Measurements from ENCODE around the gene CD3E. TPM values are rescaled to one million over a fixed set of nuclear protein-coding genes. Genes with fewer than 3 reads are reported as not detected.

CD3E gene
- polyA plus RNA-seq, 4 donors = 5.9 to 13.8 (median 7.1) TPM

DNA sequence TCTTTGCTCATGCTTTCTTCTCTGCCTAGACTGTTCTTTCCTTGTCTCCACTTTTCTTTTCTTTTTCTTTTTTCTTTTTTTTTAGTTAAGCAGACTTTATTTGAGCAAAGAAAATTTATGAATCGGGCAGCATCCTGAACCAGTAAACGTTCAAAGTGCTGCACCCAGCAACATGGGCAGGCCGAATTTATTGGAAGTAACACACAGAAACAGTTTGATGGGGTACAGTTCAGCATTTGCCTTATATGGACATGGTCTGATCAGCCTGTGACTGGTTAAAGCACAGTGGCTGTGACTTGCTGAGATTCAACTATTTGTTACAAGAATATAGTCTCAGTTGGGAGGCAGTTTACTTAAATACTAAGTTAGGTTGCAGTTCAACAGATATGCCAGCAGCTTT lies 16.0 kb downstream of the CD3E start:
- 81 to 96% (median 85%) methylated on average over 3 of the region's 3 CpGs for WGBS, 3 donors
- H3K4me1 ChIP-seq (ENCODE audit: control insufficient read depth in 3 of 3, insufficient read depth in 2 of 3, low read depth in 1 of 3, low read length in 2 of 3) = peaks cover 0 to 18% (median 6%) of the 10 kb centered on the region in 3 donors
- H3K36me3 ChIP-seq (ENCODE audit: control insufficient read depth in 3 of 3, insufficient read depth in 2 of 3, low read depth in 1 of 3, low read length in 3 of 3) = no peaks in the 10 kb centered on the region
- FAIRE-seq = no peak
- no peak overlapping the region for H3K27ac ChIP-seq (ENCODE audit: low read depth in 1 of 3, low read length in 2 of 3)
- no peak for DNase-seq
- H3K9me3 ChIP-seq (ENCODE audit: control insufficient read depth in 2 of 2, insufficient read depth in 1 of 2, low read depth in 1 of 2, low read length in 1 of 2) = no peaks in the 10 kb centered on the region
- H3K4me3 ChIP-seq (ENCODE audit: low read depth in 1 of 3, low read length in 3 of 3) = no peak overlapping the region
- H3K27me3 ChIP-seq (ENCODE audit: control insufficient read depth in 3 of 3, insufficient read depth in 3 of 3, low read length in 3 of 3) = no peaks in the 10 kb centered on the region

DNA sequence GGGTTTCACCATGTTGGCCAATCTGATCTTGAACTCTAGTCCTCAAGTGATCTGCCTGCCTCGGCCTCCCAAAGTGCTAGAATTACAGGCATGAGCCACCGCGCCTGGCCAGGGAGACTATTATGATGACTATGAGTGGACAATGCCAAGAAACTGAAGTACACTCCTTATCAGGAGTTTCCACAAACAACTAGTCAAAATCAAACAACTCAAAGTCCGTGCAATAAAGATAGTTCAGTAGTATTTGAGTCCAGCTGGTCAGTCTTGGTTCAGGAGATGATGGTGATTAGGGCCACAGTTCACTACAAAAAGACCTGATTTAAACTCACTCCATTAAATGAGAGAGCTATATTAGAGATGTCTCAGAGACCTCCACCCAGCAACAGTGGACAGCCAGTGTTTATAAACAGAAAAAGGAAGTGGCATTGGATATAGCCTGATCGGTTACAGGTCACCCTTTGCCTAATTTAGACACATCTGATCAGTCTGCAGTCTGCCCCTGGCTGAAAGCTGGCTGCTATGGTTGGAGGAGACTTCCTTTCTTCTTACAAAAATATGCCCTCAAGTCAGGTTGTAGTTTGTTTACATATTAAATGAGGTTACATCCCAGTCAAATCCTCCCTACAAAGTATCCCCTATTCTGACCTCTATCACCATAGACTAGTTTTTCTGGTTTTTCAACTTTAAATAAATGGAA lies 17.0 kb downstream of the CD3E start:
- DNase-seq (peak; percentile 66 to 91), FAIRE-seq (no peak)
- no peaks in the 10 kb centered on the region for H3K36me3 ChIP-seq (ENCODE audit: control insufficient read depth in 3 of 3, insufficient read depth in 2 of 3, low read depth in 1 of 3, low read length in 3 of 3)
- H3K27ac ChIP-seq (ENCODE audit: low read depth in 1 of 3, low read length in 2 of 3) = peak overlapping the region in 1 of 3 donors; percentile 46
- WGBS, 3 donors = 15 to 47% (median 23%) methylated on average over 5 of the region's 5 CpGs
- H3K4me1 ChIP-seq (ENCODE audit: control insufficient read depth in 3 of 3, insufficient read depth in 2 of 3, low read depth in 1 of 3, low read length in 2 of 3) = peaks cover 0 to 18% (median 6%) of the 10 kb centered on the region in 3 donors
- H3K4me3 ChIP-seq (ENCODE audit: low read depth in 1 of 3, low read length in 3 of 3) = no peak overlapping the region
- H3K9me3 ChIP-seq (ENCODE audit: control insufficient read depth in 2 of 2, insufficient read depth in 1 of 2, low read depth in 1 of 2, low read length in 1 of 2) = no peaks in the 10 kb centered on the region
- H3K27me3 ChIP-seq (ENCODE audit: control insufficient read depth in 3 of 3, insufficient read depth in 3 of 3, low read length in 3 of 3) = no peaks in the 10 kb centered on the region

GRCh38 chr11:118322721-118323120 lies 18.2 kb downstream of the CD3E start:
- peaks cover 0 to 14% (median 6%) of the 10 kb centered on the region in 3 donors for H3K4me1 ChIP-seq (ENCODE audit: control insufficient read depth in 3 of 3, insufficient read depth in 2 of 3, low read depth in 1 of 3, low read length in 2 of 3)
- no peak for DNase-seq
- H3K4me3 ChIP-seq (ENCODE audit: low read depth in 1 of 3, low read length in 3 of 3) = no peak overlapping the region
- 93 to 97% (median 96%) methylated on average over 19 of the region's 19 CpGs for WGBS, 3 donors
- H3K27me3 ChIP-seq (ENCODE audit: control insufficient read depth in 3 of 3, insufficient read depth in 3 of 3, low read length in 3 of 3) = no peaks in the 10 kb centered on the region
- H3K36me3 ChIP-seq (ENCODE audit: control insufficient read depth in 3 of 3, insufficient read depth in 2 of 3, low read depth in 1 of 3, low read length in 3 of 3) = no peaks in the 10 kb centered on the region
- no peak for FAIRE-seq
- no peak overlapping the region for H3K27ac ChIP-seq (ENCODE audit: low read depth in 1 of 3, low read length in 2 of 3)
- H3K9me3 ChIP-seq (ENCODE audit: control insufficient read depth in 2 of 2, insufficient read depth in 1 of 2, low read depth in 1 of 2, low read length in 1 of 2) = no peaks in the 10 kb centered on the region

DNA sequence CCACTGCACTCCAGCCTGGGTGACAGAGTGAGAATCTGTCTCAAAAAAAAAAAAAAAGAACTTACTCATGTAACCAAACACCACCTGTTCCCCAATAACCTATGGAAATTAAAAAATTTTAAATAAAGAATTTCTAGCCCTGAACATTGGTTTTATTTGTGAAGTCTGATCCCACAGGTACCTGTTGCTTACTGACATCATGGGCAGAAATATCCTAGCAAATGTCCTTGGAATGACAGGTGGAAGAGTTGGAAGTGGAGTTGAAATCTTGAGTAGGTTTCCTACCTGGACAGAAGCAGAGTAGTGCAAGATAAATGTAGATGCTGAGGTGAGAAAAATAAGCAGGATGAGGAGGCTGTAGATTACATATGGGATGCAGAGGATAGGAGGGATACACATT lies 20.8 kb downstream of the CD3E start:
- Histone ChIP-seq H3K9me3 (ENCODE audit: control insufficient read depth in 2 of 2, insufficient read depth in 1 of 2, low read depth in 1 of 2, low read length in 1 of 2) (no peaks in the 10 kb centered on the region), H3K4me3 (ENCODE audit: low read depth in 1 of 3, low read length in 3 of 3) (no peak overlapping the region)
- no peak for FAIRE-seq

DNA sequence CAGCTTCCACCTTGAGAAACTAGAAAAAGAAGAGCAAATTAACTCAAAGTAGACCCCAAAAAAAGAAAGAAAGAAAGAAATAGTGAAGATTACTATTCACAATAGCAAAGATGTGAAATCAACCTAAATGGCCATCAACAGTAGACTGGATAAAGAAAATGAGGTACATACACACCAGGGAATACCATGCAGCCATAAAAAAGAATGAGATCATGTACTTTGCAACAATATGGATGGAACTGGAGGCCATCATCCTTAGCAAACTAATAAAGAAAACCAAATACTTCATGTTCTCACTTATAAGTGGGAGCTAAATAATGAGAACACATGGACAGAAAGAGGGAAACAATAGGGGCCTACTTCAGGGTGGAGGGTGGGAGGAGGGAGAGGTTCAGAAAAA lies 24.2 kb downstream of the CD3E start:
- no peaks in the 10 kb centered on the region for H3K36me3 ChIP-seq (ENCODE audit: control insufficient read depth in 3 of 3, insufficient read depth in 2 of 3, low read depth in 1 of 3, low read length in 3 of 3)
- H3K9me3 ChIP-seq (ENCODE audit: control insufficient read depth in 2 of 2, insufficient read depth in 1 of 2, low read depth in 1 of 2, low read length in 1 of 2) = no peaks in the 10 kb centered on the region
- no peak overlapping the region for H3K4me3 ChIP-seq (ENCODE audit: low read depth in 1 of 3, low read length in 3 of 3)
- DNase-seq = no peak
- FAIRE-seq = no peak
- H3K27me3 ChIP-seq (ENCODE audit: control insufficient read depth in 3 of 3, insufficient read depth in 3 of 3, low read length in 3 of 3) = no peaks in the 10 kb centered on the region
- H3K27ac ChIP-seq (ENCODE audit: low read depth in 1 of 3, low read length in 2 of 3) = no peak overlapping the region
- no peaks in the 10 kb centered on the region for H3K4me1 ChIP-seq (ENCODE audit: control insufficient read depth in 3 of 3, insufficient read depth in 2 of 3, low read depth in 1 of 3, low read length in 2 of 3)

More for the DNA sequence above, 20.8 kb downstream of the CD3E start:
- peaks cover 0 to 10% (median 3%) of the 10 kb centered on the region in 3 donors for H3K4me1 ChIP-seq (ENCODE audit: control insufficient read depth in 3 of 3, insufficient read depth in 2 of 3, low read depth in 1 of 3, low read length in 2 of 3)
- no peak overlapping the region for H3K27ac ChIP-seq (ENCODE audit: low read depth in 1 of 3, low read length in 2 of 3)
- H3K36me3 ChIP-seq (ENCODE audit: control insufficient read depth in 3 of 3, insufficient read depth in 2 of 3, low read depth in 1 of 3, low read length in 3 of 3) = no peaks in the 10 kb centered on the region
- H3K27me3 ChIP-seq (ENCODE audit: control insufficient read depth in 3 of 3, insufficient read depth in 3 of 3, low read length in 3 of 3) = no peaks in the 10 kb centered on the region
- no peak for DNase-seq

GRCh38 chr11:118334745-118335144 lies 30.2 kb downstream of the CD3E start:
- peaks cover 0 to 11% (median 0%) of the 10 kb centered on the region in 3 donors for H3K4me1 ChIP-seq (ENCODE audit: control insufficient read depth in 3 of 3, insufficient read depth in 2 of 3, low read depth in 1 of 3, low read length in 2 of 3)
- no peak for FAIRE-seq
- H3K27ac ChIP-seq (ENCODE audit: low read depth in 1 of 3, low read length in 2 of 3) = no peak overlapping the region
- no peaks in the 10 kb centered on the region for H3K27me3 ChIP-seq (ENCODE audit: control insufficient read depth in 3 of 3, insufficient read depth in 3 of 3, low read length in 3 of 3)
- WGBS, 3 donors = 65 to 78% (median 78%) methylated on average over 1 of the region's 1 CpG
- DNase-seq = no peak
- no peaks in the 10 kb centered on the region for H3K36me3 ChIP-seq (ENCODE audit: control insufficient read depth in 3 of 3, insufficient read depth in 2 of 3, low read depth in 1 of 3, low read length in 3 of 3)
- H3K4me3 ChIP-seq (ENCODE audit: low read depth in 1 of 3, low read length in 3 of 3) = no peak overlapping the region
- H3K9me3 ChIP-seq (ENCODE audit: control insufficient read depth in 2 of 2, insufficient read depth in 1 of 2, low read depth in 1 of 2, low read length in 1 of 2) = no peaks in the 10 kb centered on the region

GRCh38 chr11:118338637-118339061 lies 34.1 kb downstream of the CD3E start:
- FAIRE-seq = no peak
- H3K9me3 ChIP-seq (ENCODE audit: control insufficient read depth in 2 of 2, insufficient read depth in 1 of 2, low read depth in 1 of 2, low read length in 1 of 2) = no peaks in the 10 kb centered on the region
- peak overlapping the region in 1 of 3 donors; percentile 51 for H3K4me3 ChIP-seq (ENCODE audit: low read depth in 1 of 3, low read length in 3 of 3)
- WGBS, 3 donors = 40 to 50% (median 44%) methylated on average over 7 of the region's 7 CpGs
- H3K4me1 ChIP-seq (ENCODE audit: control insufficient read depth in 3 of 3, insufficient read depth in 2 of 3, low read depth in 1 of 3, low read length in 2 of 3) = peaks cover 0 to 11% (median 0%) of the 10 kb centered on the region in 3 donors
- DNase-seq = peak; percentile 78 to 91
- H3K27ac ChIP-seq (ENCODE audit: low read depth in 1 of 3, low read length in 2 of 3) = peak overlapping the region; percentile 26 to 87 (median 65)
- H3K27me3 ChIP-seq (ENCODE audit: control insufficient read depth in 3 of 3, insufficient read depth in 3 of 3, low read length in 3 of 3) = no peaks in the 10 kb centered on the region
- no peaks in the 10 kb centered on the region for H3K36me3 ChIP-seq (ENCODE audit: control insufficient read depth in 3 of 3, insufficient read depth in 2 of 3, low read depth in 1 of 3, low read length in 3 of 3)

- H3K9me3 ChIP-seq (ENCODE audit: control insufficient read depth in 2 of 2, insufficient read depth in 1 of 2, low read depth in 1 of 2, low read length in 1 of 2) = no peaks in the 10 kb centered on the region
- H3K27me3 ChIP-seq (ENCODE audit: control insufficient read depth in 3 of 3, insufficient read depth in 3 of 3, low read length in 3 of 3) = no peaks in the 10 kb centered on the region
- H3K4me3 ChIP-seq (ENCODE audit: low read depth in 1 of 3, low read length in 3 of 3) = peak overlapping the region in 1 of 3 donors; percentile 51
- peak overlapping the region in 2 of 3 donors; percentile 65 to 87 for H3K27ac ChIP-seq (ENCODE audit: low read depth in 1 of 3, low read length in 2 of 3)
- DNase-seq = no peak
- peaks cover 0 to 11% (median 0%) of the 10 kb centered on the region in 3 donors for H3K4me1 ChIP-seq (ENCODE audit: control insufficient read depth in 3 of 3, insufficient read depth in 2 of 3, low read depth in 1 of 3, low read length in 2 of 3)
- no peak for FAIRE-seq
- WGBS, 3 donors = 65 to 85% (median 67%) methylated on average over 5 of the region's 5 CpGs
- H3K36me3 ChIP-seq (ENCODE audit: control insufficient read depth in 3 of 3, insufficient read depth in 2 of 3, low read depth in 1 of 3, low read length in 3 of 3) = no peaks in the 10 kb centered on the region
These were observed 34.9 kb downstream of the CD3E start for GRCh38 chr11:118339281-118339961.
